Loucy (cell line): Measurements from ENCODE around the gene UBTD1.

Experiments used
- H2AFZ ChIP-seq: fragments of 200-600 bp; sonication (generic); 2 replicates; pipeline ENCODE4 v1.6.0; 2016; ENCODE audit warnings: antibody characterized with exemption, mild to moderate bottlenecking, low read length, moderate library complexity
- H3F3A ChIP-seq: fragments of 200-600 bp; 2 replicates; pipeline ENCODE4 v1.6.0; 2016; ENCODE audit warnings: antibody characterized with exemption, low read depth, mild to moderate bottlenecking
- H3K27me3 ChIP-seq: fragments of 200-600 bp; sonication (generic); 2 replicates; pipeline ENCODE4 v1.6.1; 2014; ENCODE audit warnings: low read length, mild to moderate bottlenecking; ENCODE audit not compliant: insufficient read depth, poor library complexity, severe bottlenecking
- H3K36me3 ChIP-seq: fragments of 200-600 bp; sonication (generic); 2 replicates; pipeline ENCODE4 v1.6.1; 2016; ENCODE audit warnings: low read length; ENCODE audit not compliant: insufficient read depth
- H3K4me1 ChIP-seq: fragments of 200-600 bp; sonication (generic); 2 replicates; pipeline ENCODE4 v1.5.1; 2014; ENCODE audit warnings: low read length, mild to moderate bottlenecking; ENCODE audit not compliant: insufficient read depth, poor library complexity, severe bottlenecking
- H3K4me2 ChIP-seq: fragments of 200-600 bp; sonication (generic); 2 replicates; pipeline ENCODE4 v1.6.0; 2014; ENCODE audit warnings: antibody characterized with exemption, low read length, low read depth, mild to moderate bottlenecking; ENCODE audit not compliant: poor library complexity, severe bottlenecking
- H3K4me3 ChIP-seq: fragments of 200-600 bp; sonication (generic); 2 replicates; pipeline ENCODE4 v1.5.1; 2014; ENCODE audit warnings: low read length, mild to moderate bottlenecking, mixed read lengths; ENCODE audit not compliant: poor library complexity, severe bottlenecking
- H3K79me2 ChIP-seq: fragments of 200-600 bp; sonication (generic); 2 replicates; pipeline ENCODE4 v1.6.1; 2014; ENCODE audit warnings: low read length; ENCODE audit not compliant: insufficient read depth
- H3K9ac ChIP-seq: fragments of 200-600 bp; sonication (generic); 2 replicates; pipeline ENCODE4 v1.6.0; 2014; ENCODE audit warnings: mild to moderate bottlenecking, low read depth, low read length, moderate library complexity; ENCODE audit not compliant: poor library complexity, severe bottlenecking
- H3K9me2 ChIP-seq: fragments of 200-600 bp; sonication (generic); replicated peaks from 2 replicates; pipeline ENCODE4 v1.6.1; 2016; ENCODE audit warnings: low read depth, low read length, mixed read lengths
- H3K9me3 ChIP-seq: fragments of 200-600 bp; sonication (generic); 2 replicates; pipeline ENCODE4 v1.6.1; 2014; ENCODE audit warnings: mild to moderate bottlenecking, antibody characterized with exemption, low read length, low read depth; ENCODE audit not compliant: insufficient read depth
- H4K20me1 ChIP-seq: fragments of 200-600 bp; sonication (generic); 2 replicates; pipeline ENCODE4 v1.6.0; 2014; ENCODE audit warnings: antibody characterized with exemption, low read length, mild to moderate bottlenecking; ENCODE audit not compliant: insufficient read depth, poor library complexity, severe bottlenecking
- CTCF ChIP-seq: fragments of 200-600 bp; sonication (generic); conservative IDR thresholded peaks from 2 replicates; pipeline ENCODE4 v1.5.1; 2014; ENCODE audit warnings: mild to moderate bottlenecking, antibody characterized with exemption, low read length
- EZH2phosphoT487 ChIP-seq: fragments of 200-600 bp; IDR thresholded peaks from 2 replicates; pipeline ENCODE4 v1.6.1; 2018; ENCODE audit warnings: antibody characterized with exemption, mild to moderate bottlenecking, moderate library complexity, borderline replicate concordance

UBTD1 gene

DNA sequence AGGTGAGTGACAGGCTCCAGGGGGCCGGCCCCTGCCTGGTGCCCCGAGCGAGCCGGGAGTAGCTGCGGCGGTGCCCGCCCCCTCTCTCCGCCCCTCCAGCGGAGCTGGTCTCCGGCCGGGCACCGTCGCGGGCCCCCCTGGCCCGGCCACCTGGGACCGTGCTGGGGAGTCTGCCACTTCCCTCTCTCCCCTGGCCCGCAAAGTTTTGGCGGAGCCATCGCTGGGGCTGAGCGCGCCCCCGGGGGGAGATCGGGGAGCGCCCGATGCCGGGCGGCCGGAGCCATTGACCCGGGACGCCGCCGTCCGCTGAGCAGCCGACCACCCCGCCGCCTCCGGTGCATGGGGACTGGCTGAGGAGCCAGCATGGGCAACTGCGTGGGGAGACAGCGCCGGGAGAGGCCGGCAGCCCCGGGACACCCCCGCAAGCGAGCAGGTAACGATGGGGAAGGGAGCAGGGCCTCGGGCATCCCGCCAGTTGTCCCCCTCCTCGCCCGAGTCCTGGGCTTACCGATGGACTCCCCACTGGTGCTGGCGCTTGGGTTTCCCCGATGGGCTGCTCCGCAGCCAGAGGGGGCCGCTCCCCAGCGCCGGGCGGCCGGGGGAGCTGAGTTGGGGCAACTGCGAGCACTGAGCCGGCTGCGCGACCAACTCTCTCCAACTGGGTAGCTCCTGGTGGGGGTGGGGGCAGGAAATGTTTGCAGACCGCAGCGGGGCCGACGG is at the start of gene UBTD1:
TSS of gene UBTD1 (plus strand) at position 84 of the 720 bp plus-strand sequence. CDS start at position 364, 280 bp downstream.
- Histone ChIP-seq H3K4me3 (peak within 1 kb of the TSS; percentile 90), H4K20me1 (peaks cover 37% of the 10 kb centered on the region), H3K9me2 (no peaks in the 10 kb centered on the region), H3K4me1 (peaks cover 40% of the 10 kb centered on the region), H3K36me3 (no peaks in the 10 kb centered on the region), H3K9ac (peak within 1 kb of the TSS; percentile 86), H3K27me3 (no peaks in the 10 kb centered on the region), H2AFZ (peak within 1 kb of the TSS; percentile 95), H3K4me2 (peak within 1 kb of the TSS; percentile 92), H3K79me2 (peaks cover 39% of the 10 kb centered on the region), H3K9me3 (no peaks in the 10 kb centered on the region), H3F3A (no peaks in the 10 kb centered on the region)
- TF ChIP-seq EZH2phosphoT487 (no peak), CTCF (no peak)

- H3K4me3 ChIP-seq, result no peak overlapping the region
- peak overlapping the region; percentile 13 for H3K4me2 ChIP-seq
- peaks cover 35% of the 10 kb centered on the region; the same call in 1 of the 2 replicates for H3K36me3 ChIP-seq
- H3K4me1 ChIP-seq, result peaks cover 26% of the 10 kb centered on the region
- H3K27me3 ChIP-seq, result no peaks in the 10 kb centered on the region
- H3K9me2 ChIP-seq, result no peaks in the 10 kb centered on the region
- no peak overlapping the region for H2AFZ ChIP-seq
- no peaks in the 10 kb centered on the region for H3F3A ChIP-seq
- no peak overlapping the region for H3K9ac ChIP-seq
- peaks cover 57% of the 10 kb centered on the region for H3K79me2 ChIP-seq
- TF ChIP-seq EZH2phosphoT487 (no peak), CTCF (no peak)
- no peaks in the 10 kb centered on the region for H3K9me3 ChIP-seq
- H4K20me1 ChIP-seq, result peaks cover 5% of the 10 kb centered on the region
These were observed 47.9 kb upstream of the UBTD1 start for GRCh38 chr10:97450828-97451227.

DNA sequence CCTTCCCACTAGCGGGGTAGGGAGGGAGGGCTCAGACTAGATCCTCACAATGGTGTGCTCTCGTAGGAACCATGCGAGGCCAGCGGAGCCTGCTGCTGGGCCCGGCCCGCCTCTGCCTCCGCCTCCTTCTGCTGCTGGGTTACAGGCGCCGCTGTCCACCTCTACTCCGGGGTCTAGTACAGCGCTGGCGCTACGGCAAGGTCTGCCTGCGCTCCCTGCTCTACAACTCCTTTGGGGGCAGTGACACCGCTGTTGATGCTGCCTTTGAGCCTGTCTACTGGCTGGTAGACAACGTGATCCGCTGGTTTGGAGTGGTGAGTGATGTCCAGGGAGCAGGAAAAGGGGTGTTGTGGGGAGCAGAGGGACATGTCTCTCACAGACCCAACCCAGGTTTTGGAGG is 47.1 kb upstream of the UBTD1 start:
- TF ChIP-seq EZH2phosphoT487 (no peak), CTCF (no peak)
- Histone ChIP-seq H3K79me2 (peaks cover 52% of the 10 kb centered on the region), H3K4me1 (peaks cover 26% of the 10 kb centered on the region), H2AFZ (no peak overlapping the region), H3K36me3 (peaks cover 43% of the 10 kb centered on the region; the same call in 1 of the 2 replicates), H3K27me3 (no peaks in the 10 kb centered on the region), H3K9me3 (no peaks in the 10 kb centered on the region), H3F3A (no peaks in the 10 kb centered on the region), H4K20me1 (peaks cover 5% of the 10 kb centered on the region), H3K9ac (no peak overlapping the region), H3K4me2 (no peak overlapping the region), H3K9me2 (no peaks in the 10 kb centered on the region), H3K4me3 (no peak overlapping the region)
